Measurements from ENCODE around the gene VWA8.
"Not testable (repeated sequence)": the region's sequence is repeated elsewhere in the genome, so short reads cannot be mapped to it uniquely, and the experiment has no call there.

The VWA8 gene

DNA sequence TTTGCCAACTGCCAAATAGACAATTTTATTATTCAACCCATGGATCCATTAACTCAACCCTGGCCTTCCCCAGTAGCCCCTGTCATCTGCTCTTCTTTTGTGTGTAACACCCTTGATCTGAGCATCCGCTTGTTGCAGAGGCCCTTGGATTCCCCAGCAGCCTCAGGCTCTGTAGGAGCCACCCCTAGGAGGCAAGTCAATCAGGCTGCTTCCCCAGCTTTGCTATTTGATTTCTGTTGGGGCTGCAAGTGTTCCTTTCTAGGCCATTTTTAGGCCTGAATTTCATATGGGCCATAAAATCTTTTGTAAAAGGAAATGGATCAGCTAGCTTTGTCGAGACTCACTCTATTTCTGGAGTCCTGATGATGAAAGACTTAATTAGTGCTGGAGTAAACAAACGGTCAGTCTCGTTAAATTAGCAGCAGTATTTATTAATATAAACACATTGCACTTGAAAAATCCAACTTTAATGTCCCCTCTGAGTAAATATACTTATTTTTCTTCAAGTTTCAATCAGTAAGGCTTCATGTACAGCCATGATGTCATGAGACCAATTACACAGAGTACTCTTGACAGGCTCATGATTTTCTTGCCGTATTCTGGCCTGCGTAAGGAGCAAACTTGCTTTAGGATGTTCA is 398.2 kb downstream of the VWA8 start:
- DNase-seq (ENCODE audit: low read depth in 1 of 2, low spot score in 1 of 2), result no peak

DNA sequence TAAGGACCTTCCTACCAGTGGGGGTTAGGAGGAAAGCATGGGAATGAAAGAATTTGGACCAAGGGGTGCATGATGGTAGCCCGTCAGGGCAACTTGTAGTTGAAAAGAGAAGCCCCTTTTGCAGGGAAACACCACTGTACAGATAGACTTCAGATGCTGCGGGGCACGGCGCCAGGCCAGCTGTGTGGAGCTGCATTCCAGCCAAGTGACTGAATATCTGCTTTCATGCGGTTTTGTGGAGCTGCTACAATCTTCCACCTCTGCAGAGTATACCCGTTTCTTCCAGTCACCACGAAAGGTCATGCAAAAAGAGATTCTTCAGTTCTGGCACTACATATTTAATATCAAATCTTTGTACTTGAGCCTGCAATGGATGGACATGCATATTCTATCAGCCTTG is 398.8 kb downstream of the VWA8 start:
- no peak for DNase-seq (ENCODE audit: low read depth in 1 of 2, low spot score in 1 of 2)

DNA sequence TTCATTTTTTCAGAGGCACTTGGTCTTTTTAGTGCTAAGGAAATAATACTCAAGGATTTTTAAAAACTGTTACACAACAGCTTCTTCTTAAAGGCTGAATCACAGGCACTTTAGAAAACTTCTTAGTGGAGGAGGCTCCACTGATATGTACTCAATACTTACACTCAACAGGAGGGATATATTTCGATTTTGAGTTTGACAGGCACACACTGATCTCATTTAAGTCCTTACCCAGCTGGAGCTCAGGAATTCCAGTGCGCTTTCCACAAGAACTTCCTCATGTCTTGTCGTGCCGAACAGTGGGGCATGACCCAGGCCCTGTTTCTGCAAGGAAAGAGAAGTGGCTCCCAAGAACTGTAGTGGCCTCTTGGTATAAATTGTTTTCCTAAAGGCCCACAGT is 399.7 kb downstream of the VWA8 start:
- DNase-seq (ENCODE audit: low read depth in 1 of 2, low spot score in 1 of 2), result no peak

DNA sequence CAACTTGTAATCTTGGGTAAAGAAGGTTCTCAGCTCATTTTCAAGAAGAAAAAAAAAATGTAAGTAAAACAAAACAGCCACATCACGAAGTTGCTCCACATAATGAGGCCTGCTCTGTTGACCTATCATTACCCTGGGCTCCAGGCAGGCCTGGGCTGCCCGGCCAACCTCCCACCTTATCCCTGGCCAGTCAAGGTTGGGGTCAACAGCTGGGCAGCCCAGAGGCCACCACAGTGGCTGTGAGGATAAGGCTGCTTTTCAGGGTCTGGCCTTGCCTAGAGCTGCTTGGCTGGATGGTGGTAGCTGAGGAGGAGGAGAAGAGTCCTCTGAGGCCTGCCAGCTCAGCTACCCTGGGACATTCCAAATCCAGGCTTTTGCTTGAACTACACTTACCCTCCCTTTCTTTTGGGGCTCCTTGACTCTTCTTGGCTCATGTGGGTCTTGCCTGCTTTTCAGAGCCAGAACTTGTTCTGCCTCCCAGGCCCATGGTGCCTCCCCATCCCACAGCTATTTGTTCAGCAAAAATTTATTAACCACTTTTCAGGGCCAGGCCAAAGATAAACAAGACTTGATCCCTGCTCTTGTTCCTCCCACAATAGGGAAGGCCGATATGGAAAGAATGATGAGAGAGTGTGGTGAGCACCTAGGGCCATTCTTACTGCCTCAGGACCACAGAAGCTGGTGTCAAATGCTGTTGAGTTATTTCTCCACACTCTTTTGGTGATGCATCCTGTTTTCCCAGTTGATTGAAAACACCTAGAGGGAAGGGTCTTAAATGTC is 401.9 kb downstream of the VWA8 start:
- DNase-seq (ENCODE audit: low read depth in 1 of 2, low spot score in 1 of 2), result no peak

DNA sequence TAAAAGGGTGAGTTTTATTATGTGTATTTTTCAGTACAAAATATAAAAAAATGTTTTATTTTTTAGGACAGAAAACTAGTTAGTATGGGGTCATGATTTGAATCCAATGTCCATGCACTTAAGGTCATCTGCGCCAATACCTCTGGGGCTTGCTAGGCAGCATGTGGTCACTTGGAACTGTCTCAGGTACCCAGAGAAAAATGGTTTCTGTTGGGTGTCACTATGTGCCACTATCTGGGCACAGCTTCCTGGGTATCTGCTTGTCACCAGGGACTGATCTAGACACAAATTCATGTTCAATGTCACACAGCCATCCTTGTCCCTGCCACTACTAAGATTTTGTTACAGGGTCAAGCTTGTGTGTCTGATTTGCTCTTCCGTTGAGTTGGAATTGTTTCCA is 403.2 kb downstream of the VWA8 start:
- no peak for DNase-seq (ENCODE audit: low read depth in 1 of 2, low spot score in 1 of 2)

DNA sequence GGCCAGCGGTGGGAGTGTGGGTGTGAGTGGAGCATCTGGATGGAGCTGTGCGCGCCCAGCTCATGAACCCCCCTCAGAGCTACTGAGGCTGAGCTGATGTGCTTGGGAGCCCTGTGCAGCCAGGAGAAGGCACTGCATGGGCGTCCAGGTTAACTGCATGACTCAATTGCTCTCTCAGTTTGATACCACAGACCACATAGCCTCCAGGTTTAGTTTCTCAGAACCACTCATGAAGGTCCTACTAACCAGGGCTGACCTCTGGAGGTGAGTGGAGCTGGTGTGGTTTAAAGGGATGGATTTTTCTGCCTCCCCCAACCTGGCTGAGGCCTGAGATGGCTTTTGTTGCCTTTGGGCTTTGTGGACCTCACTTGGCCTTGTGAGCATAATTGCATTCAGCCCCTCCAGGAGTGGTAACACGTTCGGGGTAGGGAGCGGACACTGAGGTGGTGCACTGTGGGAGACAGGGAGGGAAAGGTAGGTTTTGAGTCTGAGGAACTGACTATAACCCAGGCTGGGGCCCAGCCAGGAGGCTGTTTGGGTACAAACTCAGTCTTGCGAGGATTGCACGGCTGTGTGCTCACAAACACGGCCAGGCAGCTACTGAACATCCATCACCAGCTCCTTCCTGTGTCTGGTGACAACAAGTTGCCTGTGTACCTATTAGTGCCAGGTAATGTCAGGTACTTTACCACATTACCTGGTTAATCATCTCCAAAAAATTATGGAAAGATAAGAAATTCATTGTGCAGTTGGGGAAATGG is 406.1 kb downstream of the VWA8 start:
- DNase-seq (ENCODE audit: low read depth in 1 of 2, low spot score in 1 of 2), result no peak

DNA sequence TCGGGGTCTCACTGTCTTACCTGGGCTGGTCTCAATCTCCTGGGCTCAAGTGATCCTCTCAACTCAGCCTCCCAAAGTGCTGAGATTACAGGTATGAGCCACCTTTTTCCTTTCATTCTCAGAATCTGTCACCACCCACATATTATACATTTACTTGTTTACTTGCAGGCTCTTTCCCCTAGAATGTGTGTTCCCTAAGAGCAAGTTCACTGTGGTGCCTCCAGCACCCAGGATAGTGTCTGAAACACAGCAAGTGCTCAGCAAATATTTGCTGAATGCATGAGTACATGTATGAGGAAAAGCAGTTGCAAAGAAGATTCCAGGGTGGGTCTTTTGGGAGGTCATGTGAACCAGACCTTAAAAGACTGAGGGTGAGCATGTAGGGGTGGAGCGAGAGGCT is 406.7 kb downstream of the VWA8 start:
- DNase-seq (ENCODE audit: low read depth in 1 of 2, low spot score in 1 of 2), result no peak

DNA sequence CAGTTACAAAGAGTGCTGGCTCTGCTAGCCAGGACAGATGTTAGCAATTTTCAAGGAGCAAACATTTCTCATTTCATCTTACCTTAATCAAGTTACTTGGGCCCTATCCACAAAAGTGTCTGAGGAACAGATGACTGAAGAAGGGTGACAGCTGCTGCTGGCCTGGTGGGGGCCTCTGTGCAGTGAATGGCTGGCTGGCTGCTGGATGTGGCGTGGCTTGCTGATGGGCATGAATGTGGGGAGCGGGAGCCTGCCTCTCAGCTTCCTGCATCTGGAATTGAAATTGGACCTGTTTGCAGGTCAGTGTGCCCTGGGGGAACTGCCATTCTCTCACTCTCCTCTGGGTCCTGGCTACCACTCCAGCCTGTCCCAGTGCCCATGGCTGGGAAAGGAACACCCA is 408.9 kb downstream of the VWA8 start:
- DNase-seq (ENCODE audit: low read depth in 1 of 2, low spot score in 1 of 2), result no peak

DNA sequence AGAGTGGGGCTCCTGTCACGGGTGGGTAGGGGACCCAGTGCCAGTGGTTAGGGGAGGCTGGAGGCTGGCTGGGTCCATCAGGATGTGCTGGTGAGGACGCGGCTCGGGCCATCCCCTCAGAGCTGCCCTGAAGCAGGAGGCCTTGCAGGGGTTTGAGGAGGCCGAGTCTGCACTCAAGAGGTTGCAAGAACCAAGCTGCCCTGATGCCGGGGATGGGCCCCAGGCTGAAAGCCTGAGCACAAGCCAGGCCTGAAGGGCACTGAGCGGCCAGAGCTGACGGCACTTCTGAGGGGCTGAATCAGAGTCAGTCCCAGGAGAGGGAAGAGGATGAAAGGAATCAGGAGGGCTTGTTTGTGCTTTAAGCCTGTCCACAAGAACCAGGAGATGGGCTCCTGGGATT is 410.6 kb downstream of the VWA8 start:
- no peak for DNase-seq (ENCODE audit: low read depth in 1 of 2, low spot score in 1 of 2)

DNA sequence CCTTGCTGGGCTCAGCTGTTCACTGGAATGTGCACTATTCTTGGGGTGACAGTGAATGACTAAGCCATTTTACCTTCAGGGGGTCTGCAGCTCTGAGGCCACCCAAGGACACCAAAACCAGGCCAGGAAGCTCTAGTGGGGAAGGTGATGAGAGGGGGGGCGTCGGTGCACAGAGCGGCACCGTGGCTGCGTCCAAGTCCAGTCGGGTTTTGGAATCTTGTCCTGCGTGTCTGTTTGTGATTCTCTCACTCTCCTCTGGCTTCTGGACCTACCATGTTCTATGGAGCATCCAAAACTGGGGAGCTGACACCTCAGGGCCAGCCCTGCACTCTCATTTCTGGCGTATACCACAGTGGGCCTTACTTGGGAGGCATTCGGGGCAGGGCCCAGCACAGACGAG is 411.4 kb downstream of the VWA8 start:
- DNase-seq (ENCODE audit: low read depth in 1 of 2, low spot score in 1 of 2), result no peak

DNA sequence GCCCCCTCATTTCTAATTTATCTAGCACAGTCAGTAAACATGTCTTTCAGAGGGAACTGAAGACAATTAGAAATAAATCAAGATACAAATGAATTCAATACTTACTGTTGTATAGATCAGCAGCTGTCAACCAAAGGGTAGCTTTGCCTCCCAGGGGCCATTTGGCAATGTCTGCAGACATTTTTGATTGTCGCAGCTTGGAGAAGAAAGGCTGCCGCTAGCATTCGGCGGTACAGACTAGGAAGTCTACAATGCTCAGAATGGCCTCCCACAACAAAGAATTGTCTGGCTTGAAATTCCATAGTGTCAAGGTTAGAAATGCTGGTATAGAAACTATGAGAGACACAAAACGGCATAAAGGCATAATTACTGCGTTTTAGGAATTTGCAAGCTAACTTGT is 412.0 kb downstream of the VWA8 start:
- DNase-seq (ENCODE audit: low read depth in 1 of 2, low spot score in 1 of 2), result no peak

DNA sequence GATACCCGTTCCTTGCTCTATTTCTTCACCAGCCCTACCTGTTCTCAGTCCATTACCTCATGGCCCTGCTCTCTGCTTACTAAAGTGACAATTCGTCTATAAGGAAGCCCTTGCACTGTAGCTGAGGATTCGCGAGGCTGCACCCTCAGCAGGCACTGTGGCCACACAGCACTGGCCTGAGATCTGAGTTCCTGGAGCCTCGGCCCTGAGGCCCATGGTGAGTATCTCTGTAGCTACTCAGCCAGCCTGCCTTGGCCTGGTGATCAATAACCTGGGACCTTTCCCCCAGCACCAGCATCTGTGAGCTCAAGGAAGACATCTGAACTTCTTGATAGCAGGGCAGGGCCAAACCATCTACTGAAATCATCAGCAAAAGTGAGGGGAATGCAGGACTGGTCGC is 412.9 kb downstream of the VWA8 start:
- no peak for DNase-seq (ENCODE audit: low read depth in 1 of 2, low spot score in 1 of 2)

DNA sequence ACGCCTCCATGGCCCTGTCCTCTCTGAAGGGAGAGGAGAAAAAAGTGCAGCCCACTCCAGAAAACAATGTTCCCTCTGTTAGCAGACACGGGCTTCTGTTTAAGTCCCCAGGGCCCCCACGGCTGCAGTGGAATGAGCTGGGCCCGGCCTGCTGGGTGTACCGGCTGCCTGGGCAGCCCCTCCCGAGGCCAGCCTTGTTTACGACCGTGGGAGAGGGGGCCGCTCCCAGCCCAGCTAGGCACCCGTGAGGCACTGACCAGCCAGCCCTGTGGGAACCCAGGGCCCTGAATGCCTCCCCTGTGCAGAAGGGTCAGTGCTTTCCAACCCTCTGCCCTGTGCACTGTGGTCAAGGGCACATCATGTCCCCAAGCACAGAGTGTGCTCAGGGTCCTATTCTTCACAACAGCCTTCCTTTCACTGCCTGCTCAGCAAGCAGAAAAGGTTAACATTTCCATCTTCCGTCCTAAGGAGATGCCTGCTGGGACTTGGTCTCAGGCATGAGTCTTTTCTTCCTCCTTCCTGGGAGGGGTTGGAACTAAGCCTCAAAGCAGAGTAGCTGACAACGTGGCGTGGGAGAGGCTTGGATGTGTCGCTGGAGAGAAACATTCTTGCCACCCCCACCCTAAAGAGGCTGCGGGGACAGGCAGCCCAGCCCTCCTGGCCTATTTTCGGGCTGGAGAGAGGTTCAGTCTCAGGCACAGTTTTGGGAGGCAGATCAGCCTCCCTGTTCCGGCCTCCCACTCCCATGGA is 413.5 kb downstream of the VWA8 start:
- DNase-seq (ENCODE audit: low read depth in 1 of 2, low spot score in 1 of 2), result no peak

DNA sequence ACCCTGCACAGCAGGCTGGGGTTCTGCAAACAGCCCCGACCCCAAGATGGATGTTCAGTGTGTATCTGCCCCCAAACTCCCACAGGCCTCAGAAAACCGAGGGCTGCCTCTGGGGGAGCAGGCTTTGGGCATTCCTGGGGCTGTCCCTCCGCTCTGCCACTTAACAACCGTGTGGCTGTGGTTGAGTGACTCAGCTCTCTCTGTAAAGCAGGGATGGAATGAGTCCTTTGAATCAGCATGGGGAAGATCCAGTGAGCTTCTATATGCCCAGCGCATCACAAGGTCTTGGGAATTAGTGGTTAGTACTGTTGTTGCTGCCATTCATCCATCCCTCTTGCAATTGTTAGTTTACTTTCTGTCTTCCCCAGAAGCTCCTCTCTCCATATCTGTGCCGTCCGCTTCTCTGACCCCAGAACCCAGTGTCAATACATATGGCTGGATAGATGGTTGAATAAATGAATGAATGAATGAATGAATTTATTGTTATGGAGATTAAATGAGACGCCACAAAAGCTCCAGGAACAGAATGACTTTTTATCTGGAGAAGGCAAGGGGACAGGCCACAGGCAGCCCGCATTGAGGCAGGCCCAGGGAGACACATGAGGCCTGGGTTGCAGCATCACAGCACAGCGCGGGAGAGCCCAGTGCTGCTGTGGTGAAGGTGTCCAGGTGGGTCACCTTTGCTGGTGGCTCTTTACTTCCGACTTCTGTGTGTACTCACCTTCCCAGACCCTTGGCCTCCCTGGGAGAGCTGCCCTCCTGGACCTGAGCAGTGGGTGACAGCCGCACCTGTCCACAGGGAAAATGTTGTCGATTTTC is 414.3 kb downstream of the VWA8 start:
- DNase-seq (ENCODE audit: low read depth in 1 of 2, low spot score in 1 of 2), result no peak

DNA sequence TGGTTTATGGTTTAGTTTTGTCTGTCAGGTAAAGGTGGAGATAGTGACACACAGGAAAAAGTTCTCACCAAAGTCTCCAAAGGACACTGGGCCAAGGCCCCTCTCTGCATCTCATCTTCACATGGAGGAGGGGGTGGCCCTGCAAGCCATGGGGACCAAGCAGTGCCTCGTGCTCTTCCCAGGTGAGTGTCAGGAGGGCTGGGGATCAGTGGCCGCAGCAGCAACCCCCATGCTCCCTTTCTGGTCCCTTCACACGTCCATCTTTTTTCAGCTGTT is 415.5 kb downstream of the VWA8 start:
- DNase-seq (ENCODE audit: low read depth in 1 of 2, low spot score in 1 of 2), result no peak

DNA sequence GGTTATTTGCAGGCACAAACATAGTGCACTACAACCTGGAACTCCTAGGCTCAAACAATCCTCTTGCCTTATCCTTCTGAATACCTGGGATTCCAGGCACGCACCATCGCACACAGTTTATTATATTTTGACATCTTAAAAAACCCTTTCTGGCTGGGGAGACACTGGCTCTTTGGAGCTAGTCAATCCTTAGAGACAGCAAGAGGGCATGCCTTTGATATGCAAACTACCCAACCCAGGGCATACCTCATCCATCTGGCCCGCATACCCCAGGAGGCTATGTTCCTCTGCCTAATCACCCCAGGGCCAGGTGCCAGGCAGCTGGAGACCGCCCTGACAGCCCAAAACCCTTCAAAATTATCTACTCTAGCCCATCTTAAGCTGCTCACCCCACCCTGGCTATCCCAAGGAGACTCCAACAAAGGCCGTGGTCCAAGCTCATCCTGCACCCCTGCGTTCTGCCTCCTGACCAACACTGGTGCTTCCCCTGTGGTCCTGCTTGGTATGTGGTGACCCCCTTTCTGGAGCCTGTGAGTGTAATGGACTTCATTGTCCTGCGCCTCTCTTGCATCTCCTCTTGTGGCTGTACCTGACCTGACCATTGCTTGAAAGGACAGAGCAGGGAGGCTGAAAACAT is 417.1 kb downstream of the VWA8 start:
- no peak for DNase-seq (ENCODE audit: low read depth in 1 of 2, low spot score in 1 of 2)

DNA sequence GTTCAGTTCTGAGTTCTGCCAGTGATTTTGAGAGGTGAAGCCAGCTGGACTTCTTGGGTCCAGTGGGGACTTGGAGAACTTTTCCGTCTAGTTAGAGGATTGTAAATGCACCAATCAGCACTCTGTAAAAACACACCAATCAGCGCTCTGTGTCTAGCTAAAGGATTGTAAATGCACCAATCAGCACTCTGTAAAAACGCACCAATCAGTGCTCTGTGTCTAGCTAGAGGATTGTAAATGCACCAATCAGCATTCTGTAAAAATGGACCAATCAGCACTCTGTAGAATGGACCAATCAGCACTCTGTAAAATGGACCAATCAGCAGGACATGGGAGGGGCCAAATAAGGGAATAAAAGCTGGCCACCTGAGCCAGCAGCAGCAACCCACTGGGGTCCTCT is 418.1 kb downstream of the VWA8 start:
- DNase-seq (ENCODE audit: low read depth in 1 of 2, low spot score in 1 of 2), result not testable (repeated sequence)

DNA sequence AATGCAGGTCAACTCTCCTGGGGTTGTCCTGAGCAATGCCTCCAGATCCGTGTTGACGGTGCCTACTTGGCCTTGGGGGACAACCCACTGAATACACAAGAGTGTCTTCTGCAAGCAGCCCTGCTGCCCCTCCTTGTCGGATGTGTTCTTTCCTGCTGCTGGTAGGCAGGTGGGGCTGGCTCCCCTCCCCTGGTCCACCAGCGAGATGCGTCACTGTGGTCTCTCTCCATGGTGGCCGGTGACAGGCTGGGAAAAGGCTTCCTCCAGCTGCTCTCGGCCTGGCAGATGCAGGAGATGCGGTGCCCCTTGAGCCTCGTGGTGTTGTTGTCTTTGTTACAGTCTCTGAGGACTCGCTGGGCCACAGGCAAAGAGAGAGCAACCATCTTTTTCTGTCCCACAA is 418.6 kb downstream of the VWA8 start:
- no peak for DNase-seq (ENCODE audit: low read depth in 1 of 2, low spot score in 1 of 2)

DNA sequence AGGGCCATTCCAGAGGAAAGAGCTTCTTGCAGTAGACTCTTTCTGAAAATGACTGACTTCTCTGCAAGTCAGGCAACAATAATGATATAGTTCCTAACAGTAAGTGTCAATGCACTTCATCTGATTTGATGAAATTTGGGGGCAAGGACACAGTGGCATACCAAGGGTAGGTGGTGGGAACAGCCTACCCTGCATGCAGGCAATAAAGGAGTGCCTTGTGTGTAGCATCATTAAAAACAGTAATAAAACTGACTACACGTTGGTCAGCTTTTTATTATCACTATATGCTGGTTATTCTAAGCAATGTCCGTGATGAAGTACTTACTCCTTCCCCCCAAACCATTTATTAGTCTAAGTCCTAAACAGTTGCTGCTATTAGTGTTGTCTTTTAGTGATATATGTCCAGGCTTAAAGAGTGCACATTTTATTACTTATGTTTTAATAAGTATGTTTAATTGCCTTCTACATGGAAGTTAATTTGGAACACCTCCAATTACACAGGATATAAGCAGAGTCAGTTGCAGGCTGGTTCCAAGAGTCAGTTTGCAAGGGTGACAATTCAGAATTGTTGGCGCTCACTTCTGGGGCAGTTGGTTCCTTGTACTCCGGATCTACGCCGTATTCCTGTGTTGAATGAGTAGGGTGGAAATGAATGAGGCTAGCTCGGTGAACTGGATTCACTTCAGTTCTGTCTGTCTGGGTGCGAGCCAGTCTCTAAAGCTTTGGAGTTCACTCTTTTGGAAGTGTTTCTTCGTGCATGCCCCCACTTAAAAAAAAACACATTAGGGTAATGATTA is 419.6 kb downstream of the VWA8 start:
- DNase-seq (ENCODE audit: low read depth in 1 of 2, low spot score in 1 of 2), result no peak

DNA sequence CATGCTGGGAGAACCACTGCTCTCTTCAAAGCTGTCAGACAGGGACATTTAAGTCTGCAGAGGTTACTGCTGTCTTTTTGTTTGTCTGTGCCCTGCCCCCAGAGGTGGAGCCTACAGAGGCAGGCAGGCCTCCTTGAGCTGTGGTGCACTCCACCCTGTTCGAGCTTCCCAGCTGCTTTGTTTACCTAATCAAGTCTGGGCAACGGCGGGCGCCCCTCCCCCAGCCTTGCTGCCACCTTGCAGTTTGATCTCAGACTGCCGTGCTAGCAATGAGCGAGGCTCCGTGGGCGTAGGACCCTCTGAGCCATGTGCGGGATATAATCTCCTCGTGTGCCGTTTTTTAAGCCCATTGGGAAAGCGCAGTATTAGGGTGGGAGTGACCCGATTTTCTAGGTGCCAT is 420.7 kb downstream of the VWA8 start:
- DNase-seq (ENCODE audit: low read depth in 1 of 2, low spot score in 1 of 2), result not testable (repeated sequence)
